H1 (cell line): Measurements from ENCODE around the gene DGKD. TPM values are rescaled to one million over a fixed set of nuclear protein-coding genes. Genes with fewer than 3 reads are reported as not detected.

Experiments used
- CTCF ChIA-PET: fragments of 300-600 bp; sonication (Branson Sonifier 250); formaldehyde crosslinking; loops from one replicate; lab custom pipeline; 2021; ENCODE audit not compliant: partially characterized antibody; lab: Charles Lee
- POLR2A ChIA-PET: fragments of 300-600 bp; sonication (Branson Sonifier 250); formaldehyde crosslinking; loops from one replicate; lab custom pipeline; 2021; ENCODE audit warnings: inconsistent platforms; ENCODE audit not compliant: partially characterized antibody; lab: Charles Lee
- DNase-seq, 2 experiments: peaks; one replicate each; pipeline versions ENCODE4 v3.0.0 to v3.0.0-alpha.2; 2010 to 2022; ENCODE audit warnings: low spot score in 2 of 2, low read depth in 1 of 2, mixed read lengths in 1 of 2
- FAIRE-seq: peaks from 2 replicates; lab custom pipeline; 2011; peaks lifted over from hg19 to GRCh38; lab: Jason Lieb, UNC
- H2AFZ ChIP-seq: 2 replicates; pipeline ENCODE4 v1.8.1; 2012; ENCODE audit warnings: low read length, inconsistent platforms
- H2AK5ac ChIP-seq: 2 replicates; pipeline ENCODE4 v1.6.1; 2013; ENCODE audit warnings: low read depth, low read length
- H2BK120ac ChIP-seq: replicated peaks from 2 replicates; pipeline ENCODE3; 2013; ENCODE audit warnings: low read depth, low read length, inconsistent platforms
- H2BK12ac ChIP-seq: 2 replicates; pipeline ENCODE4 v1.6.1; 2013; ENCODE audit warnings: low read depth, low read length
- H2BK15ac ChIP-seq: 2 replicates; pipeline ENCODE4 v1.6.1; 2013; ENCODE audit warnings: low read length
- H2BK20ac ChIP-seq: 2 replicates; pipeline ENCODE4 v1.6.1; 2013; ENCODE audit warnings: low read length
- H2BK5ac ChIP-seq: 2 replicates; pipeline ENCODE4 v1.6.1; 2013; ENCODE audit warnings: low read depth, low read length
- H3K14ac ChIP-seq: 2 replicates; pipeline ENCODE4 v1.6.1; 2013; ENCODE audit warnings: inconsistent platforms; ENCODE audit not compliant: insufficient read length
- H3K18ac ChIP-seq: 2 replicates; pipeline ENCODE4 v1.6.1; 2013; ENCODE audit warnings: low read length; ENCODE audit errors: extremely low read depth
- H3K23ac ChIP-seq: 2 replicates; pipeline ENCODE4 v1.6.1; 2013; ENCODE audit warnings: inconsistent platforms; ENCODE audit not compliant: insufficient read length
- H3K23me2 ChIP-seq: 2 replicates; pipeline ENCODE4 v1.6.1; 2013; ENCODE audit warnings: low read depth, low read length
- H3K27ac ChIP-seq: 2 replicates; pipeline ENCODE4 v1.6.1; 2011; ENCODE audit warnings: low read depth, low read length, inconsistent platforms
- H3K27me3 ChIP-seq, 4 experiments: replicated peaks in 1 of 4; 1 replicate in 1 of 4; 2 replicates in 3 of 4; pipeline versions ENCODE4 v1.6.1 to v1.8.1; 2011 to 2013; ENCODE audit warnings: low read length in 3 of 4, mild to moderate bottlenecking in 3 of 4, inconsistent platforms in 2 of 4, mixed read lengths in 2 of 4, moderate library complexity in 1 of 4; ENCODE audit not compliant: control insufficient read depth in 3 of 4, insufficient read depth in 3 of 4; ENCODE audit errors: extremely low read depth in 1 of 4
- H3K36me3 ChIP-seq, 4 experiments: 2 replicates each; pipeline versions ENCODE4 v1.6.1 to v1.8.1; 2011 to 2013; ENCODE audit warnings: mild to moderate bottlenecking in 4 of 4, low read length in 3 of 4, moderate library complexity in 2 of 4, control low read depth in 1 of 4, inconsistent platforms in 1 of 4; ENCODE audit not compliant: insufficient read depth in 4 of 4, control insufficient read depth in 2 of 4
- H3K4ac ChIP-seq: replicated peaks from 2 replicates; pipeline ENCODE3; 2013; ENCODE audit warnings: low read length, low read depth, mixed read lengths, inconsistent platforms; ENCODE audit not compliant: insufficient read length
- H3K4me1 ChIP-seq, 4 experiments: replicated peaks in 1 of 4; 1 replicate in 1 of 4; 2 replicates in 3 of 4; pipeline versions ENCODE4 v1.6.1 to v1.8.1; 2011 to 2013; ENCODE audit warnings: low read length in 3 of 4, inconsistent platforms in 2 of 4, mixed read lengths in 1 of 4; ENCODE audit not compliant: insufficient read depth in 4 of 4, control insufficient read depth in 3 of 4
- H3K4me2 ChIP-seq, 2 experiments: 2 replicates each; pipeline versions ENCODE4 v1.6.1 to v1.8.1; 2011 to 2013; ENCODE audit warnings: low read depth in 2 of 2, low read length in 2 of 2, control low read depth in 1 of 2, inconsistent platforms in 1 of 2, mild to moderate bottlenecking in 1 of 2; ENCODE audit not compliant: insufficient read depth in 1 of 2
- H3K4me3 ChIP-seq, 4 experiments: fragments of 200-600, 300-600 bp in 1 of 4; sonication (generic), shearing (Covaris generic), sonication (Bioruptor Twin) in 1 of 4; 2 replicates each; pipeline versions ENCODE4 v1.5.1 to v1.8.1; 2011 to 2016; ENCODE audit warnings: low read length in 4 of 4, low read depth in 3 of 4, control low read depth in 2 of 4, inconsistent platforms in 2 of 4, mild to moderate bottlenecking in 2 of 4, mixed read lengths in 1 of 4, moderate library complexity in 1 of 4; ENCODE audit not compliant: insufficient read depth in 2 of 4; ENCODE audit errors: extremely low read depth in 1 of 4
- H3K56ac ChIP-seq: replicated peaks from 2 replicates; pipeline ENCODE3; 2013; ENCODE audit warnings: low read depth, mild to moderate bottlenecking, mixed read lengths, low read length, inconsistent platforms; ENCODE audit not compliant: insufficient read length
- H3K79me1 ChIP-seq: 2 replicates; pipeline ENCODE4 v1.6.1; 2013; ENCODE audit warnings: low read depth, low read length, control low read depth
- H3K79me2 ChIP-seq, 2 experiments: 2 replicates each; pipeline versions ENCODE4 v1.6.1 to v1.8.1; 2012 to 2013; ENCODE audit warnings: low read length in 2 of 2, mild to moderate bottlenecking in 2 of 2, inconsistent platforms in 1 of 2; ENCODE audit not compliant: insufficient read depth in 2 of 2, control insufficient read depth in 1 of 2
- H3K9ac ChIP-seq, 4 experiments: replicated peaks in 1 of 4; 1 replicate in 1 of 4; 2 replicates in 3 of 4; pipeline versions ENCODE4 v1.6.1 to v1.8.1; 2011 to 2013; ENCODE audit warnings: low read depth in 3 of 4, low read length in 3 of 4, control low read depth in 2 of 4, mild to moderate bottlenecking in 2 of 4, moderate library complexity in 2 of 4, inconsistent platforms in 1 of 4; ENCODE audit errors: extremely low read depth in 1 of 4
- H3K9me3 ChIP-seq, 2 experiments: 2 replicates each; pipeline versions ENCODE4 v1.6.1 to v1.8.1; 2012 to 2013; ENCODE audit warnings: mild to moderate bottlenecking in 2 of 2, moderate library complexity in 2 of 2, control low read depth in 1 of 2, inconsistent platforms in 1 of 2, low read depth in 1 of 2, low read length in 1 of 2, mixed read lengths in 1 of 2; ENCODE audit not compliant: insufficient read depth in 2 of 2
- H4K20me1 ChIP-seq, 2 experiments: replicated peaks in 1 of 2; 2 replicates each; pipeline versions ENCODE3 to v1.8.1; 2011 to 2013; ENCODE audit warnings: inconsistent platforms in 2 of 2, low read length in 2 of 2, mild to moderate bottlenecking in 1 of 2; ENCODE audit not compliant: insufficient read depth in 2 of 2, control insufficient read depth in 1 of 2
- H4K5ac ChIP-seq: 2 replicates; pipeline ENCODE4 v1.6.1; 2013; ENCODE audit warnings: low read length, low read depth, mixed read lengths, inconsistent platforms; ENCODE audit not compliant: insufficient read length
- H4K8ac ChIP-seq: 2 replicates; pipeline ENCODE4 v1.8.0; 2013; ENCODE audit warnings: mild to moderate bottlenecking, moderate library complexity, low read length, inconsistent platforms; ENCODE audit not compliant: insufficient read depth; ENCODE audit errors: extremely low read depth
- H4K91ac ChIP-seq: replicated peaks from 2 replicates; pipeline ENCODE3; 2013; ENCODE audit warnings: low read length, mixed read lengths, inconsistent platforms; ENCODE audit not compliant: insufficient read length
- ASH2L ChIP-seq: fragments of 200-600, 300-600 bp; sonication (generic); IDR thresholded peaks from one replicate; pipeline ENCODE4 v1.7.1; 2017; ENCODE audit warnings: low read length
- BRCA1 ChIP-seq: IDR thresholded peaks from 2 replicates; pipeline ENCODE4 v1.6.1; 2012; ENCODE audit warnings: low read depth, low read length, improper control_type of control experiment
- CBX5 ChIP-seq: fragments of 300-800, 300-1000 bp; sonication (generic); IDR thresholded peaks from 2 replicates; pipeline ENCODE4 v1.7.1; 2016; ENCODE audit warnings: antibody characterized with exemption, low read length, low read depth
- CHD2 ChIP-seq: IDR thresholded peaks from 2 replicates; pipeline ENCODE4 v1.6.1; 2012; ENCODE audit warnings: low read length, improper control_type of control experiment
- CTBP2 ChIP-seq: IDR thresholded peaks from 2 replicates; pipeline ENCODE4 v1.7.0; 2011; ENCODE audit warnings: borderline replicate concordance, mild to moderate bottlenecking, moderate library complexity, mixed read lengths, low read length; ENCODE audit not compliant: insufficient read depth, insufficient read length
- FOSL1 ChIP-seq: IDR thresholded peaks from 2 replicates; pipeline ENCODE4 v1.6.1; 2011; ENCODE audit warnings: mild to moderate bottlenecking, low read depth, low read length, moderate library complexity; ENCODE audit not compliant: insufficient read depth
- NRF1 ChIP-seq: IDR thresholded peaks from 2 replicates; pipeline ENCODE4 v1.6.1; 2011; ENCODE audit warnings: mild to moderate bottlenecking, low read depth, low read length, improper control_type of control experiment
- POLR2A ChIP-seq, 2 experiments: IDR thresholded peaks; 1 replicate in 1 of 2; 2 replicates in 1 of 2; pipeline ENCODE4 v1.6.1; 2011; ENCODE audit warnings: low read depth in 2 of 2, low read length in 2 of 2, mild to moderate bottlenecking in 2 of 2; ENCODE audit errors: control extremely low read depth in 1 of 2
- SAP30 ChIP-seq: fragments of 300-600 bp; sonication (generic); IDR thresholded peaks from 2 replicates; pipeline ENCODE4 v1.7.1; 2012; ENCODE audit warnings: low read length, moderate library complexity, mild to moderate bottlenecking, inconsistent platforms; ENCODE audit not compliant: insufficient read depth, insufficient replicate concordance
- TAF1 ChIP-seq: IDR thresholded peaks from 2 replicates; pipeline ENCODE4 v1.6.1; 2011; ENCODE audit warnings: mild to moderate bottlenecking, low read depth, low read length
- USF2 ChIP-seq: IDR thresholded peaks from 2 replicates; pipeline ENCODE4 v1.6.1; 2011; ENCODE audit warnings: low read length, improper control_type of control experiment
- WGBS, 2 experiments: shearing (Covaris generic) in 1 of 2; methylation state at CpG; one replicate each; pipeline versions ENCODE4 v1.1.6 to v1.1.7; 2013 to 2015; ENCODE audit warnings: low lambda C conversion rate in 2 of 2, mixed read lengths in 2 of 2, inconsistent platforms in 1 of 2, low coverage in 1 of 2, missing lambda C conversion rate in 1 of 2; ENCODE audit not compliant: insufficient replicate concordance in 2 of 2, insufficient coverage in 1 of 2, insufficient read length in 1 of 2; ENCODE audit errors: extremely low coverage in 1 of 2, missing lambda C conversion rate in 1 of 2; 5-methylcytosine and 5-hydroxymethylcytosine counted together
- polyA plus RNA-seq, 7 experiments: library from polyadenylated mRNA; depleted of rRNA in 3 of 7; stranded (reverse) in 5 of 7; unstranded in 2 of 7; fragments of >200 nt in 5 of 7; fragments of 200-250 nt in 2 of 7; gene quantifications; 1 replicate in 5 of 7; 2 replicates in 1 of 7; 4 replicates in 1 of 7; pipeline versions ENCODE4 v1.2.1 to v1.2.3, GENCODE V29; 2011 to 2013; ENCODE audit warnings: missing spikeins in 2 of 7, mixed read lengths in 2 of 7
- total RNA-seq: library from RNA; stranded (reverse); fragmentation: NEBNext Ultra II Directional; extraction: Animal tissue kit (Norgen Biotek cat#: 25700); gene quantifications from 2 replicates; pipeline ENCODE4 v1.2.1, GENCODE V29; 2021
- TF ChIP-seq, protein P1 (sequence below): IDR thresholded peaks from 2 replicates; pipeline ENCODE4 v1.6.1; 2011; ENCODE audit warnings: low read depth, mild to moderate bottlenecking, low read length; ENCODE audit not compliant: insufficient read depth
- TF ChIP-seq, protein P2 (sequence below): IDR thresholded peaks from 2 replicates; pipeline ENCODE4 v1.6.1; 2012; ENCODE audit warnings: inconsistent platforms

The DGKD gene
- total and polyA plus RNA-seq, 2 of the 8 experiments (the other 6 are each of a cell fraction or from before 2014, with no cell fraction given), result 7.7 to 30.9 TPM

GRCh38 chr2:233368756-233369155 lies 14.5 kb downstream of the DGKD start:
- H3K23ac ChIP-seq, result no peak overlapping the region
- H3K4me1 ChIP-seq, result peaks cover 0 to 9% (median 3%) of the 10 kb centered on the region in 4 experiments; a peak in 5 of 7 replicates
- H2AK5ac ChIP-seq, result no peak overlapping the region
- H3K27ac ChIP-seq, result no peak overlapping the region
- no peaks in the 10 kb centered on the region for H3K79me1 ChIP-seq
- H3K36me3 ChIP-seq, result no peaks in the 10 kb centered on the region
- CTCF ChIA-PET, result interaction anchor here (1.3 kb wide), 1 partner anchor 80 kb away, joined by 3 read pairs; no protein-coding TSS in a partner anchor
- POLR2A ChIA-PET, result no interaction called here
- no peak overlapping the region for H3K18ac ChIP-seq
- no peak for FAIRE-seq
- H3K56ac ChIP-seq, result no peak overlapping the region
- no peak overlapping the region for H4K91ac ChIP-seq
- H2BK15ac ChIP-seq, result 0 out of 2 replicates have a peak overlapping the region, but pooled peaks have one; percentile 12
- DNase-seq, result no peak
- no peak overlapping the region for H2BK120ac ChIP-seq
- no peak overlapping the region for H3K4me2 ChIP-seq
- no peak overlapping the region for H2BK20ac ChIP-seq
- no peaks in the 10 kb centered on the region for H3K79me2 ChIP-seq
- no peak overlapping the region for H3K4me3 ChIP-seq
- no peak overlapping the region for H2BK12ac ChIP-seq
- peaks cover 0 to 2% of the 10 kb centered on the region in 2 experiments for H4K20me1 ChIP-seq
- no peak overlapping the region for H3K4ac ChIP-seq
- no peaks in the 10 kb centered on the region; a peak in 1 of 7 replicates for H3K27me3 ChIP-seq
- H3K14ac ChIP-seq, result no peak overlapping the region
- no peak overlapping the region for H2AFZ ChIP-seq
- H3K23me2 ChIP-seq, result no peaks in the 10 kb centered on the region
- no peak overlapping the region for H4K5ac ChIP-seq
- no peak overlapping the region for H4K8ac ChIP-seq
- no peaks in the 10 kb centered on the region for H3K9me3 ChIP-seq
- no peak overlapping the region; the same call in 1 of the 2 replicates for H2BK5ac ChIP-seq
- WGBS, 2 experiments, result 83% methylated on average over 5 of the region's 5 CpGs; no CpG with 5 or more reads in 1 of the 2 experiments
- H3K9ac ChIP-seq, result no peak overlapping the region
- TF ChIP-seq TAF1 (no peak), CBX5 (no peak), FOSL1 (no peak), CTBP2 (no peak), NRF1 (no peak), CHD2 (no peak), SAP30 (no peak), ASH2L (no peak), BRCA1 (no peak), USF2 (no peak), POLR2A (IDR thresholded peaks at IDR 0.05; ENCODE audit: control extremely low read depth in 1 of 2, low read depth in 2 of 2, low read length in 2 of 2) (no peak)
- TF ChIP-seq, protein P1, sequence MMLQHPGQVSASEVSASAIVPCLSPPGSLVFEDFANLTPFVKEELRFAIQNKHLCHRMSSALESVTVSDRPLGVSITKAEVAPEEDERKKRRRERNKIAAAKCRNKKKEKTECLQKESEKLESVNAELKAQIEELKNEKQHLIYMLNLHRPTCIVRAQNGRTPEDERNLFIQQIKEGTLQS, result no peak
- TF ChIP-seq, protein P2, sequence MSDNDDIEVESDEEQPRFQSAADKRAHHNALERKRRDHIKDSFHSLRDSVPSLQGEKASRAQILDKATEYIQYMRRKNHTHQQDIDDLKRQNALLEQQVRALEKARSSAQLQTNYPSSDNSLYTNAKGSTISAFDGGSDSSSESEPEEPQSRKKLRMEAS, result no peak
